ENCODE data around the gene ZBED4. TPM values are rescaled to one million over a fixed set of nuclear protein-coding genes. Genes with fewer than 3 reads are reported as not detected.

ZBED4 gene
- total and polyA plus RNA-seq, 2 of the 13 experiments (the other 11 are each of a cell fraction or from before 2014, with no cell fraction given): 5.4 to 9.6 TPM

GRCh38 chr22:49937758-49938564, 84.3 kb downstream of the ZBED4 start (continued):
- TF ChIP-seq ZNF275 (CRISPR knock-in tag; IDR thresholded peaks at IDR 0.05; ENCODE audit: borderline replicate concordance) (no peak), ZMYM3 (CRISPR knock-in tag; IDR thresholded peaks at IDR 0.05) (no peak), ZNF883 (CRISPR knock-in tag; IDR thresholded peaks at IDR 0.05; ENCODE audit: not compliant biosample characterization) (no peak), PTBP1 (IDR thresholded peaks at IDR 0.05; ENCODE audit: low read depth, low read length, poor library complexity, severe bottlenecking) (no peak), RBAK (CRISPR knock-in tag; IDR thresholded peaks at IDR 0.05) (no peak), SIX1 (CRISPR knock-in tag; IDR thresholded peaks at IDR 0.05; ENCODE audit: borderline replicate concordance) (no peak; the same call in 1 of the 2 replicates), TCF7L2 (IDR thresholded peaks at IDR 0.05; ENCODE audit: low read depth, low read length) (no peak), TAF15 (IDR thresholded peaks at IDR 0.05; ENCODE audit: low read depth, low read length, poor library complexity, severe bottlenecking) (no peak), KMT2A (CRISPR knock-in tag; IDR thresholded peaks at IDR 0.05) (0 out of 2 replicates have a peak, but pooled peaks have one; percentile 14), EED (CRISPR knock-in tag; IDR thresholded peaks at IDR 0.05) (peak; percentile 85; the same call in 1 of the 2 replicates), ZNF816 (CRISPR knock-in tag; IDR thresholded peaks at IDR 0.05; ENCODE audit: borderline replicate concordance) (no peak; the same call in 1 of the 2 replicates), ZNF574 (CRISPR knock-in tag; IDR thresholded peaks at IDR 0.05) (0 out of 2 replicates have a peak, but pooled peaks have one; percentile 57), SSRP1 (CRISPR knock-in tag; IDR thresholded peaks at IDR 0.05) (0 out of 2 replicates have a peak, but pooled peaks have one; percentile 67)
- TF ChIP-seq, protein P1, sequence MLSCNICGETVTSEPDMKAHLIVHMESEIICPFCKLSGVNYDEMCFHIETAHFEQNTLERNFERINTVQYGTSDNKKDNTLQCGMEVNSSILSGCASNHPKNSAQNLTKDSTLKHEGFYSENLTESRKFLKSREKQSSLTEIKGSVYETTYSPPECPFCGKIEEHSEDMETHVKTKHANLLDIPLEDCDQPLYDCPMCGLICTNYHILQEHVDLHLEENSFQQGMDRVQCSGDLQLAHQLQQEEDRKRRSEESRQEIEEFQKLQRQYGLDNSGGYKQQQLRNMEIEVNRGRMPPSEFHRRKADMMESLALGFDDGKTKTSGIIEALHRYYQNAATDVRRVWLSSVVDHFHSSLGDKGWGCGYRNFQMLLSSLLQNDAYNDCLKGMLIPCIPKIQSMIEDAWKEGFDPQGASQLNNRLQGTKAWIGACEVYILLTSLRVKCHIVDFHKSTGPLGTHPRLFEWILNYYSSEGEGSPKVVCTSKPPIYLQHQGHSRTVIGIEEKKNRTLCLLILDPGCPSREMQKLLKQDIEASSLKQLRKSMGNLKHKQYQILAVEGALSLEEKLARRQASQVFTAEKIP (CRISPR knock-in tag; IDR thresholded peaks at IDR 0.05; ENCODE audit: borderline replicate concordance): no peak
- TF ChIP-seq, protein P2, sequence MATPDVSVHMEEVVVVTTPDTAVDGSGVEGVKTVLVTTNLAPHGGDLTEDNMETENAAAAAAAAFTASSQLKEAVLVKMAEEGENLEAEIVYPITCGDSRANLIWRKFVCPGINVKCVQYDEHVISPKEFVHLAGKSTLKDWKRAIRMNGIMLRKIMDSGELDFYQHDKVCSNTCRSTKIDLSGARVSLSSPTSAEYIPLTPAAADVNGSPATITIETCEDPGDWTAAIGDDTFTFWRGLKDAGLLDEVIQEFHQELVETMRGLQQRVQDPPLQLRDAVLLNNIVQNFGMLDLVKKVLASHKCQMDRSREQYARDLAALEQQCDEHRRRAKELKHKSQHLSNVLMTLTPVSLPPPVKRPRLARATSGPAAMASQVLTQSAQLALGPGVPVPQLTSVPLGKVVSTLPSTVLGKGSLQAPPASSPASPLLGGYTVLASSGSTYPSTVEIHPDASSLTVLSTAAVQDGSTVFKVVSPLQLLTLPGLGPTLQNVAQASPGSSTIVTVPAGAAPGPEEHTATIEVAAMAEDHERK (CRISPR knock-in tag; IDR thresholded peaks at IDR 0.05; ENCODE audit: low read depth): no peak
- TF ChIP-seq, protein P3, sequence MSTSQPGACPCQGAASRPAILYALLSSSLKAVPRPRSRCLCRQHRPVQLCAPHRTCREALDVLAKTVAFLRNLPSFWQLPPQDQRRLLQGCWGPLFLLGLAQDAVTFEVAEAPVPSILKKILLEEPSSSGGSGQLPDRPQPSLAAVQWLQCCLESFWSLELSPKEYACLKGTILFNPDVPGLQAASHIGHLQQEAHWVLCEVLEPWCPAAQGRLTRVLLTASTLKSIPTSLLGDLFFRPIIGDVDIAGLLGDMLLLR (CRISPR knock-in tag; IDR thresholded peaks at IDR 0.05): no peak
- TF ChIP-seq, protein P4, sequence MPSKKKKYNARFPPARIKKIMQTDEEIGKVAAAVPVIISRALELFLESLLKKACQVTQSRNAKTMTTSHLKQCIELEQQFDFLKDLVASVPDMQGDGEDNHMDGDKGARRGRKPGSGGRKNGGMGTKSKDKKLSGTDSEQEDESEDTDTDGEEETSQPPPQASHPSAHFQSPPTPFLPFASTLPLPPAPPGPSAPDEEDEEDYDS (CRISPR knock-in tag; IDR thresholded peaks at IDR 0.05): peak; percentile 62; the same call in 1 of the 2 replicates

Data from HepG2 (cell line).